Right renal pelvis (tissue), 4 donors: ENCODE data around the gene TMEM106C. TPM values are rescaled to one million over a fixed set of nuclear protein-coding genes. Genes with fewer than 3 reads are reported as not detected.

Experiments
- DNase-seq, 4 donors: peaks; one replicate each; pipeline ENCODE4 v3.0.0-alpha.2; 2013; ENCODE audit warnings: low read depth in 4 of 4, low spot score in 3 of 4, missing footprints in 1 of 4
- polyA plus RNA-seq, 4 donors: library from polyadenylated mRNA; unstranded; fragments of 120-200 nt; gene quantifications; one replicate each; pipeline ENCODE4 v1.2.1, GENCODE V29; 2013; ENCODE audit not compliant: insufficient read length in 4 of 4

TMEM106C gene
- polyA plus RNA-seq, 4 donors, result 122 to 138 (median 132) TPM

- DNase-seq, result no peak
Observed at GRCh38 chr12:48010366-48010970, 47.1 kb downstream of the TMEM106C start.

GRCh38 chr12:48012070-48012469 lies 48.7 kb downstream of the TMEM106C start:
- DNase-seq, result no peak

GRCh38 chr12:48013287-48013686 lies 49.9 kb downstream of the TMEM106C start:
- DNase-seq, result no peak

GRCh38 chr12:48015129-48015528 lies 51.7 kb downstream of the TMEM106C start:
- no peak for DNase-seq

- no peak for DNase-seq
Observed at GRCh38 chr12:48015954-48016353, 52.6 kb downstream of the TMEM106C start.

DNA sequence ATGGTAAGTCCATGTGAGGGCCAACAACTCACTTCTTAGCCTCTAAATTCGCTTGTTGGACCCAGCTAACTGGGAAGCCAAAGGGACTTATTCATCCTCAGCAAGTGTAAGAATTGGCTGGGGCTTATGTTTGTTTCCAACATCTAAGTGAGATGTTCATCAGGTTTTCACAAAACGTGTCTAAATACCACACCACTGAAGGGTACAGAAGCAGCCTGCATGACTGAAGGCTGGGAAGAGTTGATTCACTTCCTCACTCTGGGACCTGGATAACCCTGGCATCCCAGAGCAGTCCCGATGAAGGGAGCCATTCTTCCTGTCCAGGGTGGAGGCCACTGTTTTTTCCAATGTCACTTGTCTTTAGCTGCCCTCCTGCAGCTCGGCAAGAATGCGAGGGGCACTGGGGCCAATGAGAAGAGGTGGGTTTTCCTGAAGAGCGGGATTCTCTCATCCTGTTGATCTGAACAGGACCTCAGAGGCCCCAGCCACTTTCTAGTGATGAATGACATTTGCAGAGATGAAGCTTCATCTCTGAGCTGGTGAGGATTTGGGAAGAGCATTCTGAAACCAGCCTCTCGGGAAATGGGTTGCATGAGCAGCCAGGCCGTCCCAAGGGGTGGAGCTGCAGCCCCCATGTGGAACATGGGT lies 53.1 kb downstream of the TMEM106C start:
- DNase-seq, result no peak

DNA sequence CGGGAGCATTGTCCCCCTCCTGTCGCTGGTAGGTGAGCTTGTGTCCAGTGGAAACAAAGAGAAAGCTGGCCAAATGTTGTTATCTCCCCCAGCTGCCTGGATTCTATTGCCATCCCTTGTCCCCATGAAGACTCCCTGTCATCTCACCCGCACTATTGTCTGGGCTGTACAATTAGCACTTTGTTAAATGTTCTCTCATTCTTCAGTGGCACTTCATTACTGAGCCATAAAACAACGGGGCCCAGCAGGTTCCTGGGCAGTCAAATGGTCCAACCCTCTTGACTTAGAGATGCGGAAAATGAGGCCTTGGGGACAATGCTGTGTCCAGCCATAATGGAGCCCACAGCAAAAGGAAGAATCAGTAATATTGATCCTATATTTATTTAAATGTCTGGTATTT lies 54.1 kb downstream of the TMEM106C start:
- no peak for DNase-seq

GRCh38 chr12:48017921-48018617 lies 54.7 kb downstream of the TMEM106C start:
- DNase-seq, result no peak

Other genes with a start within 250 kb of the TMEM106C start
- under 1 TPM; 0.17 to 0.42 (median 0.40) TPM for gene ENDOU, start 238.1 kb upstream of the TMEM106C start, polyA plus RNA-seq
- gene RAPGEF3, start 204.7 kb upstream of the TMEM106C start, polyA plus RNA-seq, result 10 to 100 TPM; 56.7 to 94.3 (median 64.8) TPM
- 10 to 100 TPM; 53.7 to 63.0 (median 58.3) TPM for gene SLC48A1, start 190.4 kb upstream of the TMEM106C start, polyA plus RNA-seq
- 10 to 100 TPM; 74.5 to 93.2 (median 80.1) TPM for gene HDAC7, start 143.7 kb upstream of the TMEM106C start, polyA plus RNA-seq
- 1 to 10 TPM; 3.5 to 5.8 (median 4.0) TPM for gene VDR, start 58.6 kb upstream of the TMEM106C start, polyA plus RNA-seq
- 10 to 100 TPM; 36.5 to 51.7 (median 42.8) TPM for gene COL2A1, start 40.9 kb downstream of the TMEM106C start, polyA plus RNA-seq
- 10 to 100 TPM; 21.6 to 28.1 (median 27.1) TPM for gene SENP1, start 142.5 kb downstream of the TMEM106C start, polyA plus RNA-seq
- gene PFKM, start 155.8 kb downstream of the TMEM106C start, polyA plus RNA-seq, result 100 to 1,000 TPM in 2 of 4 donors, 10 to 100 TPM in 2; 92.6 to 108 (median 96.8) TPM
- gene ASB8, start 193.9 kb downstream of the TMEM106C start, polyA plus RNA-seq, result 10 to 100 TPM; 33.1 to 41.4 (median 40.4) TPM
- gene CCDC184, start 220.0 kb downstream of the TMEM106C start, polyA plus RNA-seq, result 1 to 10 TPM in 1 of 4 donors, under 1 TPM in 3; 0.29 to 1.2 (median 0.42) TPM
- gene OR10AD1, start 239.7 kb downstream of the TMEM106C start, polyA plus RNA-seq, result under 1 TPM; 0.17 to 0.36 (median 0.24) TPM